Subcutaneous adipose tissue (tissue), 4 donors: ENCODE measurements around the gene ATP1B4. TPM values are rescaled to one million over a fixed set of nuclear protein-coding genes. Genes with fewer than 3 reads are reported as not detected.

Source experiments
- total RNA-seq, 4 donors: library from RNA; depleted of rRNA; stranded (reverse); fragments of >200 nt; gene quantifications; one replicate each; pipeline ENCODE4 v1.1.0, GENCODE V29; 2016
- TF ChIP-seq, protein P1 (sequence below): fragments of 450-650 bp; IDR thresholded peaks from one replicate; pipeline ENCODE4 v1.5.1; 2016; ENCODE audit warnings: low read depth, mild to moderate bottlenecking, control low read depth, antibody characterized with exemption, moderate library complexity

The ATP1B4 gene
- total RNA-seq, 4 donors from 2014 or later = not detected

DNA sequence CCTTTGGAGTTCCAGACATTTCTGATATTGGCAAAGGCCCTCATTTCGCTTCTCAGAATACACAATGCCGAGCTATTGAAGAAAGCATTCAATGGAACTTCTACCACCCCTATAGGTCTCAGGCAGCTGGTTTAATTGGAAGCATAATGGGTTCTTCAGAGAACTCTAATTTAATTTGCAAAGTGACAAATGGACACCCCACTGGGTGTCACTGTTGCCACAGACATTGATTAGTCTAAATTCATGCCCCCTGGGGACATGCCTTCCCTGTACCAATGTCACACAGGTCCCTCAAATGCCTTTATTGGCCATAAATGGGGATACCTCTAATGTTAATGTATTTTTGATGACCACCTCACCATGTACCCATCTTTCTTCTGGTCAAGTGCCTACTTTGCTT lies 27.7 kb upstream of the ATP1B4 start:
- TF ChIP-seq, protein P1, sequence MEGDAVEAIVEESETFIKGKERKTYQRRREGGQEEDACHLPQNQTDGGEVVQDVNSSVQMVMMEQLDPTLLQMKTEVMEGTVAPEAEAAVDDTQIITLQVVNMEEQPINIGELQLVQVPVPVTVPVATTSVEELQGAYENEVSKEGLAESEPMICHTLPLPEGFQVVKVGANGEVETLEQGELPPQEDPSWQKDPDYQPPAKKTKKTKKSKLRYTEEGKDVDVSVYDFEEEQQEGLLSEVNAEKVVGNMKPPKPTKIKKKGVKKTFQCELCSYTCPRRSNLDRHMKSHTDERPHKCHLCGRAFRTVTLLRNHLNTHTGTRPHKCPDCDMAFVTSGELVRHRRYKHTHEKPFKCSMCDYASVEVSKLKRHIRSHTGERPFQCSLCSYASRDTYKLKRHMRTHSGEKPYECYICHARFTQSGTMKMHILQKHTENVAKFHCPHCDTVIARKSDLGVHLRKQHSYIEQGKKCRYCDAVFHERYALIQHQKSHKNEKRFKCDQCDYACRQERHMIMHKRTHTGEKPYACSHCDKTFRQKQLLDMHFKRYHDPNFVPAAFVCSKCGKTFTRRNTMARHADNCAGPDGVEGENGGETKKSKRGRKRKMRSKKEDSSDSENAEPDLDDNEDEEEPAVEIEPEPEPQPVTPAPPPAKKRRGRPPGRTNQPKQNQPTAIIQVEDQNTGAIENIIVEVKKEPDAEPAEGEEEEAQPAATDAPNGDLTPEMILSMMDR = no peak

DNA sequence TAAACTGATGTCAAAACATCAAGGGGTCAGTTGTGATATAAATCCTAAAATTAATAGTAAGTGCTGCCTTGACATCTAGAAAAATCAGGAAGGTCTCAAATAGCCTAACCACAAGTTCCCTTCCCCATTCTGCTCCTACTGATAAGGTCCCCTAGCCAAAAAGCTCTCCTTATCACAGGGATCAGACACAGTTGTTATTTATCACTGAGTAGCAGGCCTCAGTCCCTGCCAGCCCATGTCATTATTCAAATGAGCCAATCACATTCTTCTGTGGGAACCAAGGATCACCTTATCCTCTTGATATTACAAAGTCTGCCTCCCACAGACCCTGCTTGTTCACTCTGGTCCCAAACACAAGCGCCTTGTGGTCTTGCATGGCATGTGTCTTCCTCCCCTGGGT lies 27.3 kb upstream of the ATP1B4 start:
- TF ChIP-seq, protein P1 = no peak

DNA sequence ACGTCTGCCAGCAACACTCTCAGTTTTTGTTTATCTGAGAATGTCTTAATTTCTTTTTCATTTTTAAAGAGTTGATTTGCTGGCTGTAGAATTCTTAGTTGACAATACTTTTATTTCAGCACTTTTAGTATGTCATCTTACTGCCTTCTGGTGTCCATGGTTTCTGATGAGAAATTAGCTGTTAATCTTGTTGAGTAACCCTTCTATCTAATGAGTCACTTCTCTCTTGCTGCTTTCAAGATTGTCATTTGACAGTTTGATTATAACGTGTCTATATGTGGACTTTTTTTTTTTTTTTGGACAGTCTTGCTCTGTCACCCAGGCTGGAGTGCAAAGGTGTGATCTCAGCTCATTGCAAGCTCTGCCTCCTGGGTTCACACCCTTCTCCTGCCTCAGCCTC lies 26.6 kb upstream of the ATP1B4 start:
- TF ChIP-seq, protein P1 = no peak

DNA sequence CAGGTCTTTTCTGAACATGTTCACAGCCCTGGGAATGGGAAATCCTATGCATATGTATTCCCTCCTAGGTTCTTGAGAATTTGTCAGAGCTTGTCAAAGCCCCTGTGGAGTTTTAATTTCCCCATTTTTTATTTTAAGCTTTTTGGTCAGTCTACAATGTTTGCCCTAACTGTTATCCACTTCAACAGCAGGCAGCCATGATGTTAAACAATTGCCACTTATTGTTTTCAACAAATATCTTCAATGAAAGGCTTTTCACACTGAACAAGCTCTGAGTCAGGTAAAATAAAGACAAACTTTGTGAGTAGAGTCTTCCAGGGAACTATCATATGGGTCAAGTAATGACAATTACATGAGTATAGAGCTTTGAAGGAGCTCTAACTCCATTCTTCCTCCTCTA lies 25.0 kb upstream of the ATP1B4 start:
- TF ChIP-seq, protein P1 = no peak

DNA sequence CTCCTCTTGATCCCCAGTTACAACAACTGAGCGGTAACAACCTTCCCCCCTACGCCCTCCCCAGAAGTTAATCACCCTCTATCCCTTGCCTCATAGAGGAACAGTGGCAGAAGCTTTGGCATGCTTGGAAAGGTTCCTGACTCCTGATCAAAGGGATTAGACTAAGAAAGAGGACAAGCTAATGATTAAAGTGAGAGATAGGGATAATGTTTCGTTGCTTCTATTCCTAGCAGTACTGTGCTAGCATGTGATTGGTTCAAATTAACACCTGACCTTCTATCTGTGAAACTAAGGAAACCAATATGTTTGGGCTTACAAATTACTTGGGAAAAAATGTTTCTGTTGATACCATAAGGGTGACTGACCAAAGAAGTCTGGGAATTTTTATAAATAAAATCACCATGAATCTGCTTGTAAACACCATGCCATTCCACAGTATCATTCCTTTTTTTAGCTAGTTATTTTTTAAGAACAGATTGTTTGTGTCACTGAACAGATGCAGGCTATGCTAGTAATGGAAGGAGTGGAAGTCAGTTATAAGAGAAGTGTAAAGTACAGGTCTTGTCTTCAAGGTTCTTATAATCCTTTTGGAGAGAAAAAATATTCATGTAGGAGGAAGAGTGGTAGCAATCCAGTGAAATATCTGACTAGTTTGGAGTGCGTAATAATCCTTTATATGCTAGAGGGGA lies 11.3 kb upstream of the ATP1B4 start:
- TF ChIP-seq, protein P1 = no peak

DNA sequence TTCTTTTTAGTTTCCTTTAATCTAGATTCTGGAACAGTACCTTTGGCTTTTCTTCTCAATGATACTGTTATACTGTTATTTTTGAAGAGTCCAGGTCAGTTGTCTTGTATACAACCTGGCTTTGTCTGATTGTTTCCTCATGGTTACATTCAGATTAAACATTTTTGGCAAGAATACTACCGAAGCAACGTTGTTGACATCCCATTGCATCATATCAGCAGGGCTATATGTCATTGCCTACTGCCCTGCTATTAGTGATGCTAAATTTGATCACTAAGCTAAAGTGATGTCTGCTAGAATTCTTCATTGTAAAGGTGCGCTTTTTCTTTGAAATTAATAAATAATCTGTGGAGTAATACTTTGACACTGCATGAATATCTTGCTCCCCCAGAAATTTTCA lies 5.8 kb upstream of the ATP1B4 start:
- TF ChIP-seq, protein P1 = no peak

DNA sequence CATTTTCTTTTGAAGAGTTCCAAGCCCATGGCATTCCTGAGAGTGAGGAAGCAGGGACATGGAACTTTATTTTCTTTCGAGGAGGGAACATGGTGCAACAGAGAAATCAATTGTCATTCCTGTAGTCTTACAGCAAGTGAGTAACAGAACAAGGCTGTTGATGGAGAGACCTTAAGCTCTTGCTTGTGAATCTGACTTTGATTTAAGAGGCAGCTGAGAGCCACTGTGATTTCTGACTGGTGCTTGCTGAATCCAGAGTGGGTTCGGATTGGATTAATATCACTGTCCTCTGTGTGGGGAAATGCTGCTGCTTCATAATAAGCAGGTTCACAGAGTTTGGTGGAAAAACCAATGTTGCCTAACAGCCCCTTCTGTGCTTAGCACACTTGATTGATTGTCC lies 4.7 kb upstream of the ATP1B4 start:
- TF ChIP-seq, protein P1 = no peak
